Muscle of arm (tissue), 12 donors: Measurements from ENCODE around the gene TOMM40L. TPM values are rescaled to one million over a fixed set of nuclear protein-coding genes. Genes with fewer than 3 reads are reported as not detected.
"Not testable (repeated sequence)": the region's sequence is repeated elsewhere in the genome, so short reads cannot be mapped to it uniquely, and the experiment has no call there.

Source experiments
- DNase-seq: peaks from one replicate; pipeline ENCODE4 v3.0.0-alpha.2; 2013
- polyA plus RNA-seq, 12 donors: library from polyadenylated mRNA; unstranded; fragments of 120-200 nt; gene quantifications; one replicate each; pipeline ENCODE4 v1.2.1, GENCODE V29; 2013; ENCODE audit not compliant: insufficient read length in 12 of 12

TOMM40L gene
- polyA plus RNA-seq, 12 donors, result 7.2 to 40.3 (median 9.4) TPM; not detected in 1

DNA sequence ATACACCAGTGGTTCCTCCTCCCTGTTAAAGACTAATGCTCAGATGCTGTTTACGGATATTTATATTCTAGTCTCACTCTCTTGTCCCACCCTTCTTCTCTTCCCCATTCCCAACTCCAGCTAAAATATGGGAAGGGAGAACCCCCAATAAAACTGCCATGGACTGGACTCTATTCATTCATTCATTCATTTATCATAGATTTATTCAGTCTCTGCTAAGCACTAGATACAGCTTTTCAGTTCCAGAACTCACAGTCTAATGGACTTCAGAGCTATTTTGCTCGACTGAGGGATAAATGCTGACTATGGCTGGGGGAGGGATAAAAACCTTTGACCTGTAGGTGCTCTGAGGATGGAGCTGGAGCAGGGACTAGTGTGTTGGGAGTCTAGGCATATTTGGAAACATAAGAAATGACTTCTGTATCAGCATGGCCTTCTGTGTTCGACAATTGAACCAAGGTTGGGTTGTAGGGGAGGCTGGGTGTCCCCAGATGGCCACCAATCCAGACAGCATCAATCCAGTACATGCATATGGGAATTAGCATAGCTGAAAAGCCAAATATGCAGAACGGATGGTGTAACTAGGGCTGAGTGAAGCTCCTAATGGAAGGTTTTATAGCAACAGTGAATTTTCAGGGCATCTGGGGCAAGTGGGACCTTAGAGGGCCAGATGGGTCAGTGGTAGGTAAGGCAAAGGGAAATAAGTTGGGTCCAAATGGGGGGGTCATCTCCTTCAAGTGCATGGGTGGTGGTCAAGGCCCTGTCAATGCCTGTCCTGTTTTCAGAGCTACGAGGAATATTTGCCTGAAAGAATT is 6.6 kb upstream of the TOMM40L start:
- no peak for DNase-seq

DNA sequence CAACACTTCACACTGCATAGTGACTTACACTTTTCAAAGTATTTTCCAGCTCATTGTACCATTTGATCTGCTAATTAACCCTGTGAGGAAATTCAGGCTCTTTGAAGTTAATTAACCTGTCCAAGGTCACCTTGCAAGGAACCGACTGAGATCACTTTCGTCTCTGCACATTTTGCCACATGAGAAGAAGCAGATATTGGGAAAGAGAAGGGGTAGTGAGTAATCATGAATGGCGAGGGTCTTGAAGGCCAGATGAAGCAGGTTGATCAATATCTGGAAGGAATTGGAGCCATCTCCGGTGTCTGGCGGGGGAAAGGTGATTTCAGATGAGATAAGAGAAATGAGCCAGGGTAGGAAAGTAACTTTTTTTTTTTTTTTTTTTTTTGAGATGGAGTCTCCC is 5.9 kb upstream of the TOMM40L start:
- no peak for DNase-seq

- no peak for DNase-seq
These were observed 3.5 kb upstream of the TOMM40L start for GRCh38 chr1:161222175-161223019.

GRCh38 chr1:161223805-161224694 is 1.8 kb upstream of the TOMM40L start:
- no peak for DNase-seq

- DNase-seq, result not testable (repeated sequence)
These were observed 1.2 kb upstream of the TOMM40L start for GRCh38 chr1:161224695-161225087.

DNA sequence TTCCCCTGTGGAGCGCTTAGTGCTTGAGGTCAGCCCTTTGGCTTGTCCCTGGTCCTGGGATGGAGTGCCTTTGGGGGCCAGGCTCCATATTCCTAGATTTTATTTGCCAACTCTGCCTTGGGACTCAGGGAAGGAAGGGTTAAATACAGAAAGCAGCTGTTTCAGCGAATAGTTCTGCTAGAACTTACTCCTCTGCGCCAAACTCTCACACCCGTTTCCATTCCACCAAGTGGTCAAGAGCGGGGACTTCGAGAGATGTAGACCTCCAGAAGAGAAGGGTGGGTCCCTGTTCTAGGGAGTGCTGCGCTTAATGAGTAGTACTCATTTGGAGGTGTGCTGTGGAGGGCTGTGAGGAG is 704 bp upstream of the TOMM40L start:
- DNase-seq, result no peak

GRCh38 chr1:161226320-161226711 is 456 bp downstream of the TOMM40L start:
- DNase-seq, result no peak

GRCh38 chr1:161226759-161227158 is 899 bp downstream of the TOMM40L start:
- DNase-seq, result no peak

DNA sequence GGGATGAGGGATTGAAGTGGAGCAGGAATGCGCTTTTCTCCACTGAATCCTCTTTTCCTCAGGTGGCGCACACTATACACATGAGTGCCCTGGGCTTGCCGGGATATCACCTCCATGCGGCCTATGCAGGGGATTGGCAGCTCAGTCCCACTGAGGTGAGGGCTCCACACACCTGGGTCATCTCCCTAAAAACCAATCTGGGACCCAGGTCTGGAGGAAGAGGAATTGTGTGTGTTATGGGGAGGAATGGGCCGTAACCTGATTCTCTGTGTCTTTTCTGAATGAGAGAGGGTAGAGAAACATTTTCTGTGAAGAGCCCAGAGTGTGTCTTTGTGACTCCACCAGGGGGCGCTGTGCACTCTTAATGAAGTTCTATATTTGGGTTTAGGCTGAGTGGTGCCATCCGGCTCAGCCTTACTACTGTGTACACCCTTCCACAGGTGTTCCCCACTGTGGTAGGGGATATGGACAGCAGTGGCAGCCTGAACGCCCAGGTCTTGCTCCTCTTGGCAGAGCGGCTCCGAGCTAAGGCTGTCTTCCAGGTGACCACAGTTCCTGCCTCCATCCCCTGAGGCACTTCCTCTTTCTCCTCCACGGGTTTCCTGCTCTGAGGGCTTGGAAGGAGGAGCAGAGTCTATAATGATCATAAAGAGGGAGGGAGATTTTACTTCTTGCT is 1.5 kb downstream of the TOMM40L start:
- peak; percentile 77 for DNase-seq

- DNase-seq, result no peak
These were observed 2.2 kb downstream of the TOMM40L start for GRCh38 chr1:161228032-161228431.

GRCh38 chr1:161229896-161230295 is 4.0 kb downstream of the TOMM40L start:
- no peak for DNase-seq

GRCh38 chr1:161230762-161231161 is 4.9 kb downstream of the TOMM40L start:
- DNase-seq, result no peak

DNA sequence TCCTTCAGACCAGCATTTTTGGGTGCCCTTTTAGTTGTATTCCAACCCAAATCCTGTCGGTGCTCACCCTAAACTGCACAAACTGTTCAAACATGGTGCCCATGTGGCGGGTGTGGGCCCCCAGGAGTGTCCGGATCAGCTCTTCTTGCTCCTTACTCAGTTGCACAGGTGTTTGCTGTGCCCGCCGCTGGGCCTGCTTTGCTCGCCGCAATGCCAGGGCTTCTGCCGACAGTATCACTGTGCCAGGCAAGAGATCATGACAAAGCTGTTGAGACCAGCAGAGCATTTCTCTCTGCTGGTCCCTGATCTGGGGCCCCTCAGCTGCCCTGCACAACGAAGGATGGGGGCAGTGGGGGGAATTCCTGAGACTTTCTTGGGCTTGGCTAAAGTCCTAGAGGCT is 7.2 kb downstream of the TOMM40L start:
- no peak for DNase-seq

- no peak for DNase-seq
These were observed 10.3 kb downstream of the TOMM40L start for GRCh38 chr1:161235957-161236775.

GRCh38 chr1:161238039-161238473 is 12.2 kb downstream of the TOMM40L start, which contains the start of gene NR1I3:
NR1I3 (minus strand) TSS chr1:161238203; CDS start chr1:161236565, 1,638 bp downstream.
- DNase-seq, result no peak

GRCh38 chr1:161241682-161242081 is 15.8 kb downstream of the TOMM40L start:
- no peak for DNase-seq

DNA sequence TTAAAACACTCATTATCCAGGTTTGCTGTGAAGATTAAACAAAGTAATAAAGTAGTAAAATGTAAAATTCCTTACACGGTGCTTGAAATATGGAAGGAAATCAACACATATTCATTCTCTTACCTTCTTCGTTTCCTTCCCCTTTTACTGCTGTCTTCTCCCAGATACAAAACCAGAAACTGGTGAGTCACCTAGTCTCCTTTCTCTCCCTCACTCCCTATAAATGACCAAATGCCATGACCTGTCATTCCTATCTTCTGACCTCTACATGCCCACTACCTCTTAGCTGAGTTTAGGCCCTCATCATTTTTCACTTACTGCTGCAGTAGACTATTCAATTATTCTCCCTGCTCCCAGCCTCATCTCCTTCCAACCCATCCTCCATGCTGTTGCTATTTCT is 16.5 kb downstream of the TOMM40L start:
- DNase-seq, result no peak

GRCh38 chr1:161244888-161245287 is 19.0 kb downstream of the TOMM40L start:
- DNase-seq, result no peak

DNA sequence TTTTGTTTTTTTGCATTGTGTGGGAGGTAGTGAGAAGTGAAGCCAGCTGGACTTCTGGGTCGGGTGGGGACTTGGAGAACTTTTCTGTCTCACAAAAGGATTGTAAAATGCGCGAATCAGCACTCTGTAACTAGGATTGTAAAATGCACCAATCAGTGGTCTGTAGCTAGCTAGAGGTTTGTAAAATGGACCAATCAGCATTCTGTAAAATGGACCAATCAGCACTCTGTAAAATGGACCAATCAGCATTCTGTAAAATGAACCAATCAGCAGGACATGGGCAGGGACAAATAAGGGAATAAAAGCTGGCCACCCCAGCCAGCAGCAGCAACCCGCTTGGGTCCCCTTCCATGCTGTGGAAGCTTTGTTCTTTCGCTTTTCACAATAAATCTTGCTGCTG is 24.2 kb downstream of the TOMM40L start:
- DNase-seq, result not testable (repeated sequence)

- DNase-seq, result no peak
These were observed 25.0 kb downstream of the TOMM40L start for GRCh38 chr1:161250829-161251228.
